GM21529 (cell line): ENCODE data around the gene ANKH.
"Not testable (repeated sequence)": the region's sequence is repeated elsewhere in the genome, so short reads cannot be mapped to it uniquely, and the experiment has no call there.

Experiments used
- ATAC-seq: cut with Tn5 transposase; IDR thresholded peaks from one replicate; pipeline ENCODE4 v1.9.1; 2021; ENCODE audit not compliant: unreplicated experiment

The ANKH gene

GRCh38 chr5:14871214-14872069 is at the start of gene ANKH:
Gene ANKH, minus strand, starts transcription at chr5:14871778. Its CDS starts 331 bp downstream, at chr5:14871447.
- peak; percentile 83 for ATAC-seq

GRCh38 chr5:14920121-14920520 is 48.5 kb upstream of the ANKH start:
- no peak for ATAC-seq

- ATAC-seq, result not testable (repeated sequence)
These were observed 47.5 kb upstream of the ANKH start for GRCh38 chr5:14919106-14919505.

- ATAC-seq, result no peak
These were observed 46.1 kb upstream of the ANKH start for GRCh38 chr5:14917719-14918118.

GRCh38 chr5:14915291-14915952 is 43.8 kb upstream of the ANKH start:
- no peak for ATAC-seq

- no peak for ATAC-seq
These were observed 43.2 kb upstream of the ANKH start for GRCh38 chr5:14914623-14915260.

GRCh38 chr5:14914193-14914592 is 42.6 kb upstream of the ANKH start:
- no peak for ATAC-seq

- ATAC-seq, result no peak
These were observed 41.5 kb upstream of the ANKH start for GRCh38 chr5:14913096-14913495.

- no peak for ATAC-seq
These were observed 40.6 kb upstream of the ANKH start for GRCh38 chr5:14912206-14912605.

GRCh38 chr5:14909369-14909768 is 37.8 kb upstream of the ANKH start:
- ATAC-seq, result no peak

- ATAC-seq, result no peak
These were observed 36.6 kb upstream of the ANKH start for GRCh38 chr5:14908172-14908571.

GRCh38 chr5:14906628-14907027 is 35.0 kb upstream of the ANKH start:
- no peak for ATAC-seq

GRCh38 chr5:14902826-14903560 is 31.4 kb upstream of the ANKH start:
- no peak for ATAC-seq

GRCh38 chr5:14901462-14902051 is 30.0 kb upstream of the ANKH start:
- ATAC-seq, result no peak

GRCh38 chr5:14900693-14901461 is 29.3 kb upstream of the ANKH start:
- no peak for ATAC-seq

- ATAC-seq, result no peak
These were observed 24.6 kb upstream of the ANKH start for GRCh38 chr5:14896131-14896530.

- ATAC-seq, result no peak
These were observed 23.7 kb upstream of the ANKH start for GRCh38 chr5:14895301-14895700.

- ATAC-seq, result no peak
These were observed 23.2 kb upstream of the ANKH start for GRCh38 chr5:14894748-14895147.

GRCh38 chr5:14893381-14893780 is 21.8 kb upstream of the ANKH start:
- no peak for ATAC-seq

- ATAC-seq, result no peak
These were observed 19.3 kb upstream of the ANKH start for GRCh38 chr5:14890846-14891245.
